ACHN (cell line): ENCODE results near the gene USP19.

Source experiments
- DNase-seq: peaks from one replicate; pipeline ENCODE4 v3.0.0-alpha.2; 2015
- in situ Hi-C: cut with HindIII; loops from 2 replicates; pipeline ENCODE4 v1.10.0; 2017; ENCODE audit warnings: low sequenced_read_pairs, low pct_ligation_motif_present, low pct_unique_long_range_greater_than_20kb

The USP19 gene

DNA sequence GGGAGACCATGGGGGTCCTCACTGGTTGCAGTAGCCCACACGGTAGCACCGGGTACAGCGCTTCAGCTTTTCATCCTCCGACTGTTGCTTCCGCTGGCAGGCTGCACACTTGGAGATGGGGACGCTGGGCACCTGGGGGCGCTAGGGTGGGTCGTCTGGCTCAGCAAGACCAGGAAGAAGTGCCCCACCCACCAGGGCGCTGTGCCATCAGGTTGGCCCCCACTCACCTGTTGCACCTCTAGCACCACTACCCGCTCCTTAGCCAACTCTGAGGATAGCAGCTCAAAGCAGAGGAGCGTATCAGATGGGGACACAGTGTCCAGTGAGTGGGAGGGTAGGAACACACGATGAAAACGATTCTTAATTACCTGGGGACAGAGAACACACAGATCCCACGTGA lies 8.4 kb downstream of the USP19 start:
- in situ Hi-C loops, result no loop called here
- DNase-seq, result no peak

DNA sequence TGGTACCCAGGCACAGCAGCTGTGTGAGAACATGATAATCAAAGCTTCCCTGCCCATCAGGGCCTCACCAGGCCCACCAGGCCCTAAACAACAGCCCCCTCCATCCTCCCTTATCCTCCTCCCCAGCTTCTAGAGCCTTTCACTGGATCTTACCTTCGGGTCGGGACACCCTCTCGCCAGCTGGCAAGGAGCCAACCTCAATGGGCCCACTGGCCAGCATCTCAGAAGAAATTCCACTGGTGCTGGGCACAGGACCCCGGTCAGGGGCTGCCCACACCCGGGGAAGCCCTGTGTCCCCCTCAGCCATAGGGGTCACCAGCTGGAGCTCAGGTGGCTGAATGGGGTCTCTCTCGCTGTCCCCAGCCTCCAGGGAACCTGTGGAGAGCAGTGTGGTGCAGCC lies 9.3 kb downstream of the USP19 start:
- no peak for DNase-seq
- in situ Hi-C loops, result no loop called here

DNA sequence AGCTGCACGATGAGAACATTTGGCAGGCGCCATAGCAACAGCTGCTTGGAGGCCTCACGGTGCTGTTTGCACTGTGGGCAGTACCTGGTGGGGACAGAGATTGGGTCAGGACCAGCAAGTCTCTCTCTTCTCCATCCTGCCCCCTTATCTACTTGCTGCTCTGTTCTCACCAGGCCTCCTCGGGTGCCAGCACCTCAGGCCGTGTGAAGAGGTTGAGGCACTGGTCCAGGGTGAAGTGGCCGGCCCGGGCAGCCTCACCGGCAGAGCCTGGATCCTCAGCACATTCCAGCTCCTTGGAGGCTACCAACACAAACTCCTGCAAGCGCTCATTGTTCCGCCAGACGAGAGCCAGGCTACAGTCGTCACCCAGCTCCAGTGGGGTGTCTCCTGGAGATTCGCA lies 9.8 kb downstream of the USP19 start:
- in situ Hi-C loops, result no loop called here
- DNase-seq, result no peak

DNA sequence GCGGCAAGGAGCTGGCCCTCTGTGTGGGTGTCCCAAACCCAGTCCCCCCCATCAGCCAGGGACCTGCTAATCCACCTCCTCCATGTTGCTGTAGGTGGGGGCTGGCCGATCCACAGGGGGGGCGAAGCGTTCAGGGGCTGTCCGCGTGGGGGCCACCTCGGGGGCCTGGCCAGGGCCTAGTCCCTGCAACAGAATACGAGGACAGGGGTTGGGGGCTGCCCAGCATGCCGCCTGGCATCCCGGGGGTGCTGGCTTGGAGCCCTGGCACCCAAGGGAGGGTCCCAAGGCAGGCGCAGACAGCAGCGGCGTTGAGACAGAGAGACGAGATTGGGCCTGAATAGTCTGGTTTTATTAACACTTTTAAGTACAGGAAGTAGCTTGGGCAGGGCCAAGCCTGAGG lies 12.3 kb downstream of the USP19 start:
- DNase-seq, result no peak
- in situ Hi-C loops, result no loop called here

- peak; percentile 86 for DNase-seq
- in situ Hi-C loops, result no loop called here
Observed at GRCh38 chr3:49104427-49105291, 16.0 kb downstream of the USP19 start, which contains the start of gene QARS1. QARS1 (minus strand) TSS chr3:49104757; CDS start chr3:49104733, 24 bp downstream.

DNA sequence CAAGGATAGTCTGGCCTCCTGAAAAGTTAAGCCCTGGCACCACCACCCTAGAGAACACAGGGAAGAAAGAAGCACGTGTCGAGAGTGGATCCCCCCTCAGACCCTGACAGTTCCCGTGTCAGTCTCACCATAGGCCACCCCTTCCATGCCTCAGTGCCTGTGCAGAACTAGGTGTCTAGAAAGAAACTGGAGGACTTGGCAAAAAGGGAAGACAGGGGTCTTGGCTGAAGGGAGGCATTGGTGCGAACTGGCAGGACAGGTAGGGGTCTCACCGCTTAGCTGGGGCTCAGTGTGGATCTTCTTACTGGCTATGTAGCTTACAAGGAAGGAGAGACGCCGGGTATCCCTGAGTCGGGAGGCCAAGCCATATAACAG lies 16.6 kb downstream of the USP19 start:
- DNase-seq, result no peak
- in situ Hi-C loops, result no loop called here

- DNase-seq, result no peak
- in situ Hi-C loops, result no loop called here
Observed at GRCh38 chr3:49100046-49100615, 20.5 kb downstream of the USP19 start.

- in situ Hi-C loops, result no loop called here
- DNase-seq, result no peak
Observed at GRCh38 chr3:49098910-49099630, 21.6 kb downstream of the USP19 start.

DNA sequence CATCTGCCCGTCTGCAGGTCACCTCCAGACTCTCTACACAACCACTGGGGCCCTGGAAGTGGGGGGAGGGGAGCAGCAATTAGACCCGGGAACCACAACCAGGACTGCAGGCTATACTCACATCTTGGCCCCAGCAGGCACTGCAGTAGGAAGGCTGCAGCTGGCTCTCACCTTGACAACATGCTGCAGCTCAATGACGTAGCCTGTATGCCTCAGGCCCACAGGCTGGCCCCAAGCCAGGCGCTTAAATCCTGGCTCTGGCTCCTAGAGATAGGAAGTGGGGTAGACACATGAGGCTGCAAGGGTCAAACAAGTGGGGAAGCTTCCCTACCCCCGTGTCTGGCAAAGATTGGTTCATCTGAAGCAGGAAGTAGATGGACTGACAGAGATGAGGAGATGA lies 22.2 kb downstream of the USP19 start:
- in situ Hi-C loops, result no loop called here

GRCh38 chr3:49093853-49094767 lies 26.5 kb downstream of the USP19 start, which contains the start of gene QRICH1:
QRICH1 (minus strand) TSS chr3:49094071; CDS start chr3:49077017, 17,054 bp downstream.
- in situ Hi-C loops, result no loop called here
- peak; percentile 97 for DNase-seq

More for the DNA sequence above, 22.2 kb downstream of the USP19 start:
- no peak for DNase-seq

DNA sequence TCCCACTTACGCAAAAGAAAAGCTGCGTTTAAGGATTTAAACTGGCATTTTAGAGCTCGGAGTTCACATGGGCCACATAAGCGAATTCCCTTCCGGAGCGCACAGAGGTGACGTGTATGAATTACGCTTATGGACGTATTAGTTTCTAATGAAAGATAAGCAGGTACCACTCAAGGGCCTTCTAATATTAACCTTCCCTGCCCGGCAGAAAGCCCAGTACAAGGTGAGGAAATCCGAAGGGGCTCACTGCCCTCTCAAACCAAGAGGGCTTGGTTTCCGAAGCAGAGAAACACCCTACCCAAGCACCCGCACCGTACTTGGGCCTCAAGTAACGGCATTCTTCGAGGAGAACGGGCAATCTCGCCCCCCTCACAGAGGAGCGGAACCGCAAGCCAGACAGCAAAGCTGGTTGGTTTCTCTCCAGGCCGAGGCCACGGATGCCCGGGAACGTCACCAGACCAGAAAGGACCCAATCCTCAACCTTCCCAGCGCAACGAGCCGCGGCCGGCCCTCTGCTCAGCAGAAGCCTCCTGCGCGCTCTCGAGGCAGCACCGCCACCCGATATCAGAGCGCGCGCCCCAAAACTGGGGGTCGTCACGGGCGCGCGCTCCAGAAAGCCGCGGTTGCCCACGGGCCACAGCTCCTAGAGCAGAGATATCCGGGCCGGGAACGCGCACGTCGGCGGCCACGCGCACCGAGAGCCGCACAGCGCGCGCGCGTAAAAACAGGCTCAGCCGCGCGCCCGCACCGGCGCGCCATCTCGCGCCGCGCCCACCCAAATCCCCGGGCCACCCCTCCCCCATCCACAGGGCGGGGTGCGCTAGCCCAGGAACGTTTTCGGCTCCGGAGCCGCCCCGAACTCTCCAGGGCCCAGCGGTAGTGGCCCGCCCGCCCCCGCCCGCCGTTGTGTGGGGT lies 27.4 kb downstream of the USP19 start:
- in situ Hi-C loops, result no loop called here

DNA sequence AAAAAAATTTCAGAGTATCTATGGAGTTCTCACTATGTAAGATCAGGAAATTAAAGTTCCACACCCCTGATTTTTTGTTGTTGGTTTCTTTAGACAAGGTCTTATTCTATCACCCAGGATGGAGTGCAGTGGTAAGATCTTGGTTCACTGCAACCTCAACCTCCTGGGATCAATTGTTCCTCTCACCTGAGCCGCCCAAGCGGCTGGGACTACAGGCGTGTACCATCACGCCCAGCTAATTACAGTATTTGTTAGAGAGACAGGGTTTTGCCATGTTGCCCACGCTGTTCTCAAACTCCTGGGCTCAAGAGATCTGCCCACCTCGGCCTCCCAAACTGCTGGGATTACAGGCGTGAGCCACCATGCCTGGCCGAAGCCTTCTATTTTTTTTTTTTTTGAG lies 39.2 kb downstream of the USP19 start:
- in situ Hi-C loops, result no loop called here
- no peak for DNase-seq

More for the DNA sequence above, 27.4 kb downstream of the USP19 start:
- peak; percentile 80 for DNase-seq

DNA sequence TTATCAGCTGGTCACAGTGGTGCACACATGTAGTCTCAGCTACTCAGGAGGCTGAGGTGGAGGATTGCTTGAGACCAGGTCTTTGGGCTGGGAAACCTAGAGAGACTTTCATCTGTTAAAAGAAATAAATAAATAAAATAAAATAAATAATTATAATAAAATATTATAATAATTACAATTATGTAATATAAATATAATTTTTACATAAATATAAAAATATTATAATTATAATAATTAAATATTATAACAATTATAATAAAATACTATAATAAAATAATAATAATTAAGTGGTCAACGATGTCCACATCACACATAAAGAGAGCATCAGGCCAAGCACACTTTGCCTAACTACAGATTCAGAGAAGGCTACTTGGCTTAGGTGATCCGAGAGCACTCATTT lies 41.4 kb downstream of the USP19 start:
- no peak for DNase-seq
- in situ Hi-C loops, result no loop called here

GRCh38 chr3:49076646-49077045 lies 44.0 kb downstream of the USP19 start:
- in situ Hi-C loops, result no loop called here
- DNase-seq, result no peak

DNA sequence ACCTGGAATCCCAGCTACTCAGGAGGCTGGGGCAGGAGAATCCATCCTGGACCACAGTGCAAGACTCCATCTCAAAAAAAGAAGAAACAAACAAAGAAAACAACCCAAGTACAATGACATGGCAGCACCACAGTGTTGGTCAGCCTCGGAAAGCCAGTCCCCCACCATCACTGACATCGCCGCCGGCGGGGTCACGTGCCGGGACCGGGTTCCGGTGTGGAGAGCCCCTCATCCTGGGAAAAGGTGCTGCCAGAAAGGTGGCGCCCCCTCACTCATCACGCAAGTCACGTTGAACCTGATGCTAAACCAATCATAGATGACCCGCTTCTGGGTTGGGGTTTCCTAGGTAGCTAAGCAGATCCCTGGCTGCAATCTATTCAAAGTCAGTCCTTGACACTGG lies 44.5 kb downstream of the USP19 start:
- in situ Hi-C loops, result no loop called here
- no peak for DNase-seq
